Measurements from ENCODE around the gene MPPED2.

DNA sequence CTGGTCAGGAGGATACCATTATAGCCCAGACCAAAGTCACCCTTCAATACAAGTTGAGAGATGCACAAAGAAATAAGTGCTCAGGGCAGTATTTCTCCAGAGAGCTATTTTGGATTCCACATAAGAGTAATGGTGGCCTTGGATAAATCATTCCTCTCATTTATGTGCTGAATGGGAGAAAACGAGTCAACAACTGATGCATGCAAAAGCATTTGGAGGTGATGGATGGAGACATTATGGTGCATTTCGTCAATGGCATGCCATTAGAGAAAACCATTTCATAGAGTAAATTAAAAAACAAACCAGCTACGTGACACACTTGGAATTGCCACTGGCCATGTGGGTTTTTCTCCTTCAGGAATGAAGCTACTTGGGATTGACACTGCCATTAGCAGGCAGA is 182.0 kb downstream of the MPPED2 start:
- TF ChIP-seq, protein P1, sequence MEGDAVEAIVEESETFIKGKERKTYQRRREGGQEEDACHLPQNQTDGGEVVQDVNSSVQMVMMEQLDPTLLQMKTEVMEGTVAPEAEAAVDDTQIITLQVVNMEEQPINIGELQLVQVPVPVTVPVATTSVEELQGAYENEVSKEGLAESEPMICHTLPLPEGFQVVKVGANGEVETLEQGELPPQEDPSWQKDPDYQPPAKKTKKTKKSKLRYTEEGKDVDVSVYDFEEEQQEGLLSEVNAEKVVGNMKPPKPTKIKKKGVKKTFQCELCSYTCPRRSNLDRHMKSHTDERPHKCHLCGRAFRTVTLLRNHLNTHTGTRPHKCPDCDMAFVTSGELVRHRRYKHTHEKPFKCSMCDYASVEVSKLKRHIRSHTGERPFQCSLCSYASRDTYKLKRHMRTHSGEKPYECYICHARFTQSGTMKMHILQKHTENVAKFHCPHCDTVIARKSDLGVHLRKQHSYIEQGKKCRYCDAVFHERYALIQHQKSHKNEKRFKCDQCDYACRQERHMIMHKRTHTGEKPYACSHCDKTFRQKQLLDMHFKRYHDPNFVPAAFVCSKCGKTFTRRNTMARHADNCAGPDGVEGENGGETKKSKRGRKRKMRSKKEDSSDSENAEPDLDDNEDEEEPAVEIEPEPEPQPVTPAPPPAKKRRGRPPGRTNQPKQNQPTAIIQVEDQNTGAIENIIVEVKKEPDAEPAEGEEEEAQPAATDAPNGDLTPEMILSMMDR (IDR thresholded peaks at IDR 0.05; ENCODE audit: insufficient read depth, low read length), result no peak
- TF ChIP-seq, protein P2, sequence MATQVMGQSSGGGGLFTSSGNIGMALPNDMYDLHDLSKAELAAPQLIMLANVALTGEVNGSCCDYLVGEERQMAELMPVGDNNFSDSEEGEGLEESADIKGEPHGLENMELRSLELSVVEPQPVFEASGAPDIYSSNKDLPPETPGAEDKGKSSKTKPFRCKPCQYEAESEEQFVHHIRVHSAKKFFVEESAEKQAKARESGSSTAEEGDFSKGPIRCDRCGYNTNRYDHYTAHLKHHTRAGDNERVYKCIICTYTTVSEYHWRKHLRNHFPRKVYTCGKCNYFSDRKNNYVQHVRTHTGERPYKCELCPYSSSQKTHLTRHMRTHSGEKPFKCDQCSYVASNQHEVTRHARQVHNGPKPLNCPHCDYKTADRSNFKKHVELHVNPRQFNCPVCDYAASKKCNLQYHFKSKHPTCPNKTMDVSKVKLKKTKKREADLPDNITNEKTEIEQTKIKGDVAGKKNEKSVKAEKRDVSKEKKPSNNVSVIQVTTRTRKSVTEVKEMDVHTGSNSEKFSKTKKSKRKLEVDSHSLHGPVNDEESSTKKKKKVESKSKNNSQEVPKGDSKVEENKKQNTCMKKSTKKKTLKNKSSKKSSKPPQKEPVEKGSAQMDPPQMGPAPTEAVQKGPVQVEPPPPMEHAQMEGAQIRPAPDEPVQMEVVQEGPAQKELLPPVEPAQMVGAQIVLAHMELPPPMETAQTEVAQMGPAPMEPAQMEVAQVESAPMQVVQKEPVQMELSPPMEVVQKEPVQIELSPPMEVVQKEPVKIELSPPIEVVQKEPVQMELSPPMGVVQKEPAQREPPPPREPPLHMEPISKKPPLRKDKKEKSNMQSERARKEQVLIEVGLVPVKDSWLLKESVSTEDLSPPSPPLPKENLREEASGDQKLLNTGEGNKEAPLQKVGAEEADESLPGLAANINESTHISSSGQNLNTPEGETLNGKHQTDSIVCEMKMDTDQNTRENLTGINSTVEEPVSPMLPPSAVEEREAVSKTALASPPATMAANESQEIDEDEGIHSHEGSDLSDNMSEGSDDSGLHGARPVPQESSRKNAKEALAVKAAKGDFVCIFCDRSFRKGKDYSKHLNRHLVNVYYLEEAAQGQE (IDR thresholded peaks at IDR 0.05; ENCODE audit: insufficient replicate concordance, low read depth), result no peak

Data from HL-60 (cell line).